ENCODE data around the gene MSTO1.

DNA sequence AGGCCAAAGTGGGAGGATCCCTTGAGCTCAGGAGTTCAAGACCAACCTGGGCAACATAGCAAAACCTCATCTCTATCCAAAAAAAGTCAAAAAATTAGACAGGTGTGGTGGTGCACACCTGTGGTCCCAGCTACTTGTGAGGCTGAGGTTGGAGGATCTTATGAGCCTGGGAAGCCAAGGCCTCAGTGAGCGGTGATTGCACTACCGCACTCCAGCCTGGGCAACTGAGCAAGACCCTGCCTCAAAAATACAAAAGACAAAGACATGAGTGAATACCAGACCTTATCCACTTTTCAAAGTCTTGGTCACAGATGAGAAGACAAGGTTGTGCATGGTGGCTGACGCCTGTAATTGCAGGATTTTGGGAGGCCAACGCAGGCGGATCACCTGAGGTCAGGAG is 13.2 kb upstream of the MSTO1 start:
- TF ChIP-seq, protein P1, sequence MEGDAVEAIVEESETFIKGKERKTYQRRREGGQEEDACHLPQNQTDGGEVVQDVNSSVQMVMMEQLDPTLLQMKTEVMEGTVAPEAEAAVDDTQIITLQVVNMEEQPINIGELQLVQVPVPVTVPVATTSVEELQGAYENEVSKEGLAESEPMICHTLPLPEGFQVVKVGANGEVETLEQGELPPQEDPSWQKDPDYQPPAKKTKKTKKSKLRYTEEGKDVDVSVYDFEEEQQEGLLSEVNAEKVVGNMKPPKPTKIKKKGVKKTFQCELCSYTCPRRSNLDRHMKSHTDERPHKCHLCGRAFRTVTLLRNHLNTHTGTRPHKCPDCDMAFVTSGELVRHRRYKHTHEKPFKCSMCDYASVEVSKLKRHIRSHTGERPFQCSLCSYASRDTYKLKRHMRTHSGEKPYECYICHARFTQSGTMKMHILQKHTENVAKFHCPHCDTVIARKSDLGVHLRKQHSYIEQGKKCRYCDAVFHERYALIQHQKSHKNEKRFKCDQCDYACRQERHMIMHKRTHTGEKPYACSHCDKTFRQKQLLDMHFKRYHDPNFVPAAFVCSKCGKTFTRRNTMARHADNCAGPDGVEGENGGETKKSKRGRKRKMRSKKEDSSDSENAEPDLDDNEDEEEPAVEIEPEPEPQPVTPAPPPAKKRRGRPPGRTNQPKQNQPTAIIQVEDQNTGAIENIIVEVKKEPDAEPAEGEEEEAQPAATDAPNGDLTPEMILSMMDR (IDR thresholded peaks at IDR 0.05; ENCODE audit: insufficient read depth, low read length), result no peak
- TF ChIP-seq POLR2AphosphoS5 (IDR thresholded peaks at IDR 0.05; ENCODE audit: low read depth) (no peak), GABPA (IDR thresholded peaks at IDR 0.05; ENCODE audit: low read depth) (no peak)
- TF ChIP-seq, protein P2, sequence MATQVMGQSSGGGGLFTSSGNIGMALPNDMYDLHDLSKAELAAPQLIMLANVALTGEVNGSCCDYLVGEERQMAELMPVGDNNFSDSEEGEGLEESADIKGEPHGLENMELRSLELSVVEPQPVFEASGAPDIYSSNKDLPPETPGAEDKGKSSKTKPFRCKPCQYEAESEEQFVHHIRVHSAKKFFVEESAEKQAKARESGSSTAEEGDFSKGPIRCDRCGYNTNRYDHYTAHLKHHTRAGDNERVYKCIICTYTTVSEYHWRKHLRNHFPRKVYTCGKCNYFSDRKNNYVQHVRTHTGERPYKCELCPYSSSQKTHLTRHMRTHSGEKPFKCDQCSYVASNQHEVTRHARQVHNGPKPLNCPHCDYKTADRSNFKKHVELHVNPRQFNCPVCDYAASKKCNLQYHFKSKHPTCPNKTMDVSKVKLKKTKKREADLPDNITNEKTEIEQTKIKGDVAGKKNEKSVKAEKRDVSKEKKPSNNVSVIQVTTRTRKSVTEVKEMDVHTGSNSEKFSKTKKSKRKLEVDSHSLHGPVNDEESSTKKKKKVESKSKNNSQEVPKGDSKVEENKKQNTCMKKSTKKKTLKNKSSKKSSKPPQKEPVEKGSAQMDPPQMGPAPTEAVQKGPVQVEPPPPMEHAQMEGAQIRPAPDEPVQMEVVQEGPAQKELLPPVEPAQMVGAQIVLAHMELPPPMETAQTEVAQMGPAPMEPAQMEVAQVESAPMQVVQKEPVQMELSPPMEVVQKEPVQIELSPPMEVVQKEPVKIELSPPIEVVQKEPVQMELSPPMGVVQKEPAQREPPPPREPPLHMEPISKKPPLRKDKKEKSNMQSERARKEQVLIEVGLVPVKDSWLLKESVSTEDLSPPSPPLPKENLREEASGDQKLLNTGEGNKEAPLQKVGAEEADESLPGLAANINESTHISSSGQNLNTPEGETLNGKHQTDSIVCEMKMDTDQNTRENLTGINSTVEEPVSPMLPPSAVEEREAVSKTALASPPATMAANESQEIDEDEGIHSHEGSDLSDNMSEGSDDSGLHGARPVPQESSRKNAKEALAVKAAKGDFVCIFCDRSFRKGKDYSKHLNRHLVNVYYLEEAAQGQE (IDR thresholded peaks at IDR 0.05; ENCODE audit: insufficient replicate concordance, low read depth), result no peak

Measured in HL-60 (cell line).